Cerebellar cortex (tissue), 1 donor: ENCODE results near the gene POLR2H.
A peak's percentile ranks its signal among the peaks of the same experiment; 100 is the strongest.

ENCODE experiments used
- DNase-seq: peaks from one replicate; pipeline ENCODE4 v3.0.0-alpha.2; 2015; ENCODE audit warnings: low spot score

POLR2H gene

GRCh38 chr3:184371570-184372018, 10.1 kb downstream of the POLR2H start:
- DNase-seq: peak; percentile 93

- no peak for DNase-seq
Measured at GRCh38 chr3:184372296-184372821, 10.8 kb downstream of the POLR2H start.

- DNase-seq: no peak
Measured at GRCh38 chr3:184372911-184373310, 11.4 kb downstream of the POLR2H start.

- DNase-seq: no peak
Measured at GRCh38 chr3:184373422-184373821, 11.9 kb downstream of the POLR2H start.

- DNase-seq: no peak
Measured at GRCh38 chr3:184375747-184376461, 14.4 kb downstream of the POLR2H start.

- DNase-seq: no peak
Measured at GRCh38 chr3:184377374-184377773, 15.9 kb downstream of the POLR2H start.

GRCh38 chr3:184377882-184378445, 16.5 kb downstream of the POLR2H start, which contains the start of gene THPO:
Gene THPO, minus strand, starts transcription at chr3:184378207. Its CDS starts 1,948 bp downstream, at chr3:184376259.
- no peak for DNase-seq

GRCh38 chr3:184378651-184379357, 17.3 kb downstream of the POLR2H start:
- no peak for DNase-seq

- DNase-seq: no peak
Measured at GRCh38 chr3:184379358-184380184, 18.1 kb downstream of the POLR2H start, which contains the start of gene CHRD. Gene CHRD, plus strand, starts transcription at chr3:184380054. Its CDS starts 265 bp downstream, at chr3:184380319.

- no peak for DNase-seq
Measured at GRCh38 chr3:184380185-184380626, 18.7 kb downstream of the POLR2H start.

GRCh38 chr3:184380627-184381260, 19.2 kb downstream of the POLR2H start:
- no peak for DNase-seq

GRCh38 chr3:184381261-184382224, 20.0 kb downstream of the POLR2H start:
- DNase-seq: no peak

GRCh38 chr3:184382326-184383032, 21.0 kb downstream of the POLR2H start:
- no peak for DNase-seq

GRCh38 chr3:184383033-184383740, 21.7 kb downstream of the POLR2H start:
- DNase-seq: no peak

GRCh38 chr3:184384342-184384741, 22.8 kb downstream of the POLR2H start:
- DNase-seq: no peak

GRCh38 chr3:184384856-184385422, 23.4 kb downstream of the POLR2H start:
- no peak for DNase-seq

GRCh38 chr3:184386047-184386806, 24.7 kb downstream of the POLR2H start:
- DNase-seq: no peak
